ENCODE data around the gene ABCG4.
"Not testable (repeated sequence)": the region's sequence is repeated elsewhere in the genome, so short reads cannot be mapped to it uniquely, and the experiment has no call there.

The ABCG4 gene

GRCh38 chr11:119149018-119149785, at the start of gene ABCG4:
Gene ABCG4 (plus strand): TSS chr11:119149052. CDS start chr11:119149966, 914 bp downstream.
- no peak for DNase-seq

- no peak for DNase-seq
These were observed 49.1 kb upstream of the ABCG4 start for GRCh38 chr11:119099711-119100110.

GRCh38 chr11:119100246-119100970, 48.4 kb upstream of the ABCG4 start:
- DNase-seq: no peak

- no peak for DNase-seq
These were observed 47.7 kb upstream of the ABCG4 start for GRCh38 chr11:119100994-119101758.

- peak; percentile 86 for DNase-seq
These were observed 47.0 kb upstream of the ABCG4 start, which contains the start of gene DPAGT1 for GRCh38 chr11:119101759-119102423. Gene DPAGT1 (minus strand): TSS chr11:119101853. CDS start chr11:119101655, 198 bp downstream.

GRCh38 chr11:119103161-119103664, 45.6 kb upstream of the ABCG4 start:
- DNase-seq: not testable (repeated sequence)

GRCh38 chr11:119103793-119104192, 45.1 kb upstream of the ABCG4 start:
- peak; percentile 63 for DNase-seq

GRCh38 chr11:119106564-119107537, 42.0 kb upstream of the ABCG4 start, which contains the start of gene C2CD2L:
Gene C2CD2L (plus strand): TSS chr11:119107344. CDS start chr11:119107742, 398 bp downstream.
- peak; percentile 43 for DNase-seq

GRCh38 chr11:119107538-119108145, 41.2 kb upstream of the ABCG4 start:
- no peak for DNase-seq

- no peak for DNase-seq
These were observed 40.6 kb upstream of the ABCG4 start for GRCh38 chr11:119108146-119108856.

GRCh38 chr11:119108857-119109221, 40.0 kb upstream of the ABCG4 start:
- DNase-seq: no peak

- DNase-seq: no peak
These were observed 39.0 kb upstream of the ABCG4 start for GRCh38 chr11:119109843-119110242.

- no peak for DNase-seq
These were observed 38.4 kb upstream of the ABCG4 start for GRCh38 chr11:119110439-119110838.

GRCh38 chr11:119111361-119111925, 37.4 kb upstream of the ABCG4 start:
- no peak for DNase-seq

GRCh38 chr11:119112314-119113020, 36.4 kb upstream of the ABCG4 start:
- no peak for DNase-seq

GRCh38 chr11:119113716-119114115, 35.1 kb upstream of the ABCG4 start:
- DNase-seq: no peak

- DNase-seq: no peak
These were observed 34.5 kb upstream of the ABCG4 start for GRCh38 chr11:119114351-119114750.

- no peak for DNase-seq
These were observed 33.2 kb upstream of the ABCG4 start for GRCh38 chr11:119115484-119116234.

All from NCI-H187 treated with DMSO at 0.1 percent for 48 hours (cell line).